PC-3 (cell line): ENCODE data around the gene POU3F3.

Experiments used
- CTCF ChIP-seq: fragments of 300-600 bp; sonication (generic); conservative IDR thresholded peaks from 2 replicates; pipeline ENCODE4 v1.5.1; 2017; ENCODE audit warnings: antibody characterized with exemption, low read depth, mild to moderate bottlenecking, low read length
- EZH2 ChIP-seq: fragments of 300-600 bp; sonication (generic); IDR thresholded peaks from one replicate; pipeline ENCODE4 v1.6.1; 2017; ENCODE audit warnings: antibody characterized with exemption, mild to moderate bottlenecking, low read length; ENCODE audit not compliant: unreplicated experiment

- TF ChIP-seq EZH2 (no peak), CTCF (no peak)
Measured at GRCh38 chr2:104840156-104840555, 13.8 kb upstream of the POU3F3 start.
